SK-N-SH (cell line): Measurements from ENCODE around the gene HFE. TPM values are rescaled to one million over a fixed set of nuclear protein-coding genes. Genes with fewer than 3 reads are reported as not detected.

Experiments used
- CTCF ChIA-PET: fragments of 300-600, 350-600 bp; formaldehyde crosslinking; extraction: SDS; loops from one replicate; lab custom pipeline; 2021; lab: Yijun Ruan, JAX
- POLR2A ChIA-PET: fragments of 350-600 bp; sonication (Branson Sonifier 250); formaldehyde crosslinking; extraction: SDS; loops from one replicate; lab custom pipeline; 2020; ENCODE audit warnings: antibody characterized with exemption, inconsistent platforms; lab: Yijun Ruan, JAX
- DNase-seq: peaks from one replicate; pipeline ENCODE4 v3.0.0; 2012
- H2AFZ ChIP-seq: fragments of 200-600 bp; sonication (generic); 2 replicates; pipeline ENCODE4 v1.8.1; 2016; ENCODE audit warnings: antibody characterized with exemption, mild to moderate bottlenecking, low read depth
- H3F3A ChIP-seq: fragments of 200-600 bp; sonication (generic); replicated peaks from 2 replicates; pipeline ENCODE3; 2016; ENCODE audit warnings: antibody characterized with exemption, mild to moderate bottlenecking; ENCODE audit not compliant: insufficient read depth
- H3K27ac ChIP-seq, 2 experiments: fragments of 200-500 bp in 1 of 2; fragments of 200-600 bp in 1 of 2; sonication (Bioruptor generic) in 1 of 2; sonication (generic), shearing (Covaris generic) in 1 of 2; 2 replicates each; pipeline versions ENCODE4 v1.5.1 to v1.6.1; 2014 to 2016; ENCODE audit warnings: low read depth in 2 of 2, inconsistent platforms in 1 of 2, low read length in 1 of 2, mild to moderate bottlenecking in 1 of 2, mixed read lengths in 1 of 2
- H3K27me3 ChIP-seq: fragments of 200-600 bp; sonication (generic), shearing (Covaris generic); 2 replicates; pipeline ENCODE4 v1.6.1; 2016; ENCODE audit warnings: mixed run types; ENCODE audit not compliant: insufficient read depth
- H3K36me3 ChIP-seq, 2 experiments: fragments of 200-500 bp in 1 of 2; fragments of 200-600 bp in 1 of 2; sonication (Bioruptor generic) in 1 of 2; sonication (generic) in 1 of 2; replicated peaks in 1 of 2; 2 replicates each; pipeline versions ENCODE3 to v1.5.1; 2014 to 2016; ENCODE audit warnings: low read length in 1 of 2, mild to moderate bottlenecking in 1 of 2; ENCODE audit not compliant: insufficient read depth in 2 of 2, control insufficient read depth in 1 of 2
- H3K4me1 ChIP-seq, 2 experiments: fragments of 200-500 bp in 1 of 2; fragments of 200-600 bp in 1 of 2; sonication (Bioruptor generic) in 1 of 2; sonication (generic), shearing (Covaris generic) in 1 of 2; 2 replicates each; pipeline versions ENCODE4 v1.5.1 to v1.6.1; 2014 to 2016; ENCODE audit warnings: low read depth in 1 of 2, low read length in 1 of 2, mixed run types in 1 of 2; ENCODE audit not compliant: insufficient read depth in 2 of 2, control insufficient read depth in 1 of 2
- H3K4me2 ChIP-seq: fragments of 200-600 bp; sonication (generic), shearing (Covaris generic); 2 replicates; pipeline ENCODE4 v1.6.1; 2017; ENCODE audit warnings: mixed run types
- H3K4me3 ChIP-seq, 2 experiments: fragments of 200-500 bp in 1 of 2; fragments of 200-600 bp in 1 of 2; sonication (Bioruptor generic) in 1 of 2; sonication (generic), shearing (Covaris generic) in 1 of 2; 2 replicates each; pipeline versions ENCODE4 v1.5.1 to v1.8.1; 2014 to 2016; ENCODE audit warnings: low read depth in 2 of 2, inconsistent platforms in 1 of 2, low read length in 1 of 2, mild to moderate bottlenecking in 1 of 2, mixed read lengths in 1 of 2, moderate library complexity in 1 of 2
- H3K79me2 ChIP-seq: fragments of 200-600 bp; sonication (generic); 2 replicates; pipeline ENCODE4 v1.8.1; 2017; ENCODE audit warnings: mild to moderate bottlenecking; ENCODE audit not compliant: insufficient read depth
- H3K9ac ChIP-seq: fragments of 200-600 bp; sonication (generic); 2 replicates; pipeline ENCODE4 v1.6.1; 2017; ENCODE audit warnings: mixed run types
- H3K9me2 ChIP-seq: fragments of 200-600 bp; sonication (generic); 2 replicates; pipeline ENCODE4 v1.6.1; 2017; ENCODE audit warnings: mixed run types
- H3K9me3 ChIP-seq: fragments of 200-600 bp; sonication (generic); 2 replicates; pipeline ENCODE4 v1.6.1; 2017; ENCODE audit warnings: mixed run types, mild to moderate bottlenecking, moderate library complexity
- H4K20me1 ChIP-seq: fragments of 200-600 bp; sonication (generic); 2 replicates; pipeline ENCODE4 v1.6.1; 2017; ENCODE audit warnings: mild to moderate bottlenecking, mixed run types; ENCODE audit not compliant: insufficient read depth
- EP300 ChIP-seq, 2 experiments: IDR thresholded peaks; 2 replicates each; pipeline versions ENCODE4 v1.4.0 to v1.6.1; 2012; ENCODE audit warnings: borderline replicate concordance in 1 of 2, low read depth in 1 of 2, low read length in 1 of 2
- GABPA ChIP-seq: IDR thresholded peaks from 2 replicates; pipeline ENCODE4 v1.4.0; 2012; ENCODE audit warnings: low read depth, mild to moderate bottlenecking
- POLR2AphosphoS5 ChIP-seq: IDR thresholded peaks from 2 replicates; pipeline ENCODE4 v1.6.1; 2012; ENCODE audit warnings: low read depth, low read length
- RCOR1 ChIP-seq: fragments of 150-350 bp; IDR thresholded peaks from 2 replicates; pipeline ENCODE4 v1.6.1; 2017; ENCODE audit warnings: antibody characterized with exemption, low read length
- RFX5 ChIP-seq: IDR thresholded peaks from 2 replicates; pipeline ENCODE4 v1.6.1; 2012; ENCODE audit warnings: mild to moderate bottlenecking, improper control_type of control experiment, low read length
- SIN3A ChIP-seq: IDR thresholded peaks from 2 replicates; pipeline ENCODE4 v1.6.1; 2012; ENCODE audit warnings: low read depth, mild to moderate bottlenecking, low read length, moderate library complexity, borderline replicate concordance
- SMC3 ChIP-seq: IDR thresholded peaks from 2 replicates; pipeline ENCODE4 v1.6.1; 2012; ENCODE audit warnings: low read depth, low read length, improper control_type of control experiment
- TAF1 ChIP-seq: IDR thresholded peaks from 2 replicates; pipeline ENCODE4 v1.6.1; 2012; ENCODE audit warnings: low read depth, mild to moderate bottlenecking, low read length, moderate library complexity, borderline replicate concordance
- TCF12 ChIP-seq: IDR thresholded peaks from 2 replicates; pipeline ENCODE4 v1.4.0; 2012
- TEAD4 ChIP-seq: IDR thresholded peaks from 2 replicates; pipeline ENCODE4 v1.4.0; 2012; ENCODE audit warnings: mild to moderate bottlenecking, borderline replicate concordance; ENCODE audit not compliant: insufficient read depth
- WGBS: methylation state at CpG from one replicate; pipeline ENCODE4 v1.1.6; 2017; ENCODE audit warnings: low lambda C conversion rate; 5-methylcytosine and 5-hydroxymethylcytosine counted together
- polyA plus RNA-seq, 3 experiments: library from polyadenylated mRNA; depleted of rRNA; stranded (reverse); fragments of >200 nt; gene quantifications; 2 replicates each; pipeline ENCODE4 v1.2.3, GENCODE V29; 2012
- TF ChIP-seq, protein P1 (sequence below): IDR thresholded peaks from 2 replicates; pipeline ENCODE4; 2012
- TF ChIP-seq, protein P2 (sequence below): fragments of 150-350 bp; IDR thresholded peaks from 2 replicates; pipeline ENCODE4 v1.6.1; 2017; ENCODE audit warnings: antibody characterized with exemption, low read length, low read depth, borderline replicate concordance
- TF ChIP-seq, protein P3 (sequence below): fragments of 200-600 bp; sonication (generic); IDR thresholded peaks from 2 replicates; pipeline ENCODE4 v1.6.1; 2017; ENCODE audit warnings: antibody characterized with exemption, mild to moderate bottlenecking, moderate library complexity

Gene HFE
- polyA plus RNA-seq, 1 of the 3 experiments (the other 2 are of a cell fraction) = not detected

DNA sequence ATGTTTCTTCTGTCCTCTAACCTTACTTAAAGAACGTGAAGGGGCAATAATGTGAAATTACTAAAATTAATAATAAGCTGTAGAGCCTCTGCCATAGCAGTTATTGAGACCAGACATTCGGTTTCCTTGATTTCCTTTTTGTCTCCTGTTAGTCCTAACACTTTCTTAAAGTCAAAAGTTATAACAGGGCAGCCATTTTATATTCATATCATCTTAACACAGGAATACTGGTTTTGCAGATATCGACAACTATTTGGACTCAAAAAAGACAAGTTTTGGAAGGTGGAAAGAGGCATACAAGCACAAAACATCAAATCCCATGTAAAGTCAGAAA is 33.5 kb downstream of the HFE start:
- CTCF ChIA-PET = interaction anchor here (1.5 kb wide), 1 partner anchor 13 kb away, joined by 4 read pairs; a partner anchor contains a TSS
- H3F3A ChIP-seq = peaks cover 27% of the 10 kb centered on the region
- peak overlapping the region; percentile 67; the same call in 1 of the 2 replicates for H2AFZ ChIP-seq
- no peaks in the 10 kb centered on the region for H3K9me2 ChIP-seq
- TF ChIP-seq TEAD4 (no peak), TCF12 (no peak), SMC3 (no peak), SIN3A (no peak), EP300 (IDR thresholded peaks at IDR 0.05; ENCODE audit: borderline replicate concordance in 1 of 2, low read depth in 1 of 2, low read length in 1 of 2) (no peak), POLR2AphosphoS5 (no peak), RCOR1 (no peak), GABPA (no peak), RFX5 (no peak), TAF1 (no peak)
- TF ChIP-seq, protein P1, sequence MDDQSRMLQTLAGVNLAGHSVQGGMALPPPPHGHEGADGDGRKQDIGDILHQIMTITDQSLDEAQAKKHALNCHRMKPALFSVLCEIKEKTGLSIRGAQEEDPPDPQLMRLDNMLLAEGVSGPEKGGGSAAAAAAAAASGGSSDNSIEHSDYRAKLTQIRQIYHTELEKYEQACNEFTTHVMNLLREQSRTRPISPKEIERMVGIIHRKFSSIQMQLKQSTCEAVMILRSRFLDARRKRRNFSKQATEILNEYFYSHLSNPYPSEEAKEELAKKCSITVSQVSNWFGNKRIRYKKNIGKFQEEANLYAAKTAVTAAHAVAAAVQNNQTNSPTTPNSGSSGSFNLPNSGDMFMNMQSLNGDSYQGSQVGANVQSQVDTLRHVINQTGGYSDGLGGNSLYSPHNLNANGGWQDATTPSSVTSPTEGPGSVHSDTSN = no peak
- TF ChIP-seq, protein P2, sequence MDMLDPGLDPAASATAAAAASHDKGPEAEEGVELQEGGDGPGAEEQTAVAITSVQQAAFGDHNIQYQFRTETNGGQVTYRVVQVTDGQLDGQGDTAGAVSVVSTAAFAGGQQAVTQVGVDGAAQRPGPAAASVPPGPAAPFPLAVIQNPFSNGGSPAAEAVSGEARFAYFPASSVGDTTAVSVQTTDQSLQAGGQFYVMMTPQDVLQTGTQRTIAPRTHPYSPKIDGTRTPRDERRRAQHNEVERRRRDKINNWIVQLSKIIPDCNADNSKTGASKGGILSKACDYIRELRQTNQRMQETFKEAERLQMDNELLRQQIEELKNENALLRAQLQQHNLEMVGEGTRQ = no peak
- TF ChIP-seq, protein P3, sequence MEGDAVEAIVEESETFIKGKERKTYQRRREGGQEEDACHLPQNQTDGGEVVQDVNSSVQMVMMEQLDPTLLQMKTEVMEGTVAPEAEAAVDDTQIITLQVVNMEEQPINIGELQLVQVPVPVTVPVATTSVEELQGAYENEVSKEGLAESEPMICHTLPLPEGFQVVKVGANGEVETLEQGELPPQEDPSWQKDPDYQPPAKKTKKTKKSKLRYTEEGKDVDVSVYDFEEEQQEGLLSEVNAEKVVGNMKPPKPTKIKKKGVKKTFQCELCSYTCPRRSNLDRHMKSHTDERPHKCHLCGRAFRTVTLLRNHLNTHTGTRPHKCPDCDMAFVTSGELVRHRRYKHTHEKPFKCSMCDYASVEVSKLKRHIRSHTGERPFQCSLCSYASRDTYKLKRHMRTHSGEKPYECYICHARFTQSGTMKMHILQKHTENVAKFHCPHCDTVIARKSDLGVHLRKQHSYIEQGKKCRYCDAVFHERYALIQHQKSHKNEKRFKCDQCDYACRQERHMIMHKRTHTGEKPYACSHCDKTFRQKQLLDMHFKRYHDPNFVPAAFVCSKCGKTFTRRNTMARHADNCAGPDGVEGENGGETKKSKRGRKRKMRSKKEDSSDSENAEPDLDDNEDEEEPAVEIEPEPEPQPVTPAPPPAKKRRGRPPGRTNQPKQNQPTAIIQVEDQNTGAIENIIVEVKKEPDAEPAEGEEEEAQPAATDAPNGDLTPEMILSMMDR = no peak
- WGBS = 62% methylated on average over 3 of the region's 3 CpGs
- POLR2A ChIA-PET = no interaction called here
- no peak for DNase-seq
- no peaks in the 10 kb centered on the region for H3K36me3 ChIP-seq
- peaks cover 0 to 5% of the 10 kb centered on the region in 2 experiments; a peak in 3 of 4 replicates for H3K4me1 ChIP-seq
- peaks cover 17% of the 10 kb centered on the region for H3K79me2 ChIP-seq
- no peaks in the 10 kb centered on the region for H3K9me3 ChIP-seq
- H3K4me3 ChIP-seq = no peak overlapping the region
- no peak overlapping the region for H3K4me2 ChIP-seq
- no peaks in the 10 kb centered on the region for H3K27me3 ChIP-seq
- H3K9ac ChIP-seq = no peak overlapping the region
- H3K27ac ChIP-seq = peak overlapping the region; percentile 92 to 100; a peak in 3 of 4 replicates
- H4K20me1 ChIP-seq = peaks cover 18% of the 10 kb centered on the region
